Common myeloid progenitor, CD34-positive (primary cell): ENCODE measurements around the gene C9orf78.

Experiments
- CTCF ChIA-PET: fragments of 350-600 bp; sonication (Branson Sonifier 250); formaldehyde crosslinking; loops from one replicate; lab custom pipeline; 2021; ENCODE audit warnings: antibody characterized with exemption; lab: Charles Lee
- POLR2A ChIA-PET: fragments of 350-600 bp; sonication (Branson Sonifier 250); formaldehyde crosslinking; loops from one replicate; lab custom pipeline; 2021; ENCODE audit warnings: antibody characterized with exemption; lab: Charles Lee
- DNase-seq, 3 donors: peaks; one replicate each; pipeline versions ENCODE4 v3.0.0 to v3.0.0-alpha.2; 2013
- H3K27ac ChIP-seq, 2 experiments: 1 replicate in 1 of 2; 2 replicates in 1 of 2; pipeline ENCODE4 v1.7.0; 2013; ENCODE audit warnings: inconsistent platforms in 2 of 2, low read length in 2 of 2, mild to moderate bottlenecking in 2 of 2, low read depth in 1 of 2, moderate library complexity in 1 of 2; ENCODE audit not compliant: severe bottlenecking in 2 of 2, insufficient read depth in 1 of 2, poor library complexity in 1 of 2
- H3K27me3 ChIP-seq, 5 experiments: replicated peaks in 2 of 5; 1 replicate in 3 of 5; 2 replicates in 2 of 5; pipeline versions ENCODE4 v1.6.1 to v1.7.0; 2013; ENCODE audit warnings: low read length in 4 of 5, mild to moderate bottlenecking in 2 of 5, moderate library complexity in 2 of 5, inconsistent platforms in 1 of 5; ENCODE audit not compliant: insufficient read depth in 5 of 5, control insufficient read depth in 4 of 5
- H3K36me3 ChIP-seq, 4 experiments: 1 replicate in 2 of 4; 2 replicates in 2 of 4; pipeline versions ENCODE4 v1.6.1 to v1.7.0; 2013; ENCODE audit warnings: low read length in 3 of 4, control low read depth in 1 of 4, mild to moderate bottlenecking in 1 of 4; ENCODE audit not compliant: control insufficient read depth in 4 of 4, insufficient read depth in 4 of 4
- H3K4me1 ChIP-seq, 4 experiments: 1 replicate in 3 of 4; 2 replicates in 1 of 4; pipeline versions ENCODE4 v1.6.1 to v1.7.1; 2013; ENCODE audit warnings: low read length in 3 of 4, mild to moderate bottlenecking in 3 of 4, control low read depth in 1 of 4, inconsistent platforms in 1 of 4, moderate library complexity in 1 of 4; ENCODE audit not compliant: control insufficient read depth in 4 of 4, insufficient read depth in 4 of 4; ENCODE audit errors: control extremely low read depth in 1 of 4
- H3K4me3 ChIP-seq, 7 experiments: 1 replicate in 4 of 7; 2 replicates in 3 of 7; pipeline versions ENCODE4 v1.5.1 to v1.7.0; 2013; ENCODE audit warnings: mild to moderate bottlenecking in 7 of 7, low read length in 6 of 7, moderate library complexity in 6 of 7, inconsistent platforms in 2 of 7, low read depth in 2 of 7, control low read depth in 1 of 7; ENCODE audit not compliant: insufficient read depth in 4 of 7, control insufficient read depth in 1 of 7; ENCODE audit errors: extremely low read depth in 1 of 7
- H3K9me3 ChIP-seq, 5 experiments: 1 replicate in 4 of 5; 2 replicates in 1 of 5; pipeline versions ENCODE4 v1.6.1 to v1.7.1; 2013; ENCODE audit warnings: low read length in 4 of 5, mild to moderate bottlenecking in 2 of 5, inconsistent platforms in 1 of 5, low read depth in 1 of 5, moderate library complexity in 1 of 5; ENCODE audit not compliant: control insufficient read depth in 4 of 5, insufficient read depth in 2 of 5; ENCODE audit errors: control extremely low read depth in 1 of 5
- WGBS: methylation state at CpG from one replicate; pipeline ENCODE4 v1.1.5; 2013; ENCODE audit not compliant: insufficient coverage; 5-methylcytosine and 5-hydroxymethylcytosine counted together

The C9orf78 gene

GRCh38 chr9:129781131-129781530 is 53.9 kb downstream of the C9orf78 start:
- H3K27me3 ChIP-seq = peaks cover 0 to 5% (median 0%) of the 10 kb centered on the region in 5 experiments
- ChIA-PET POLR2A (no interaction called here), CTCF (interaction anchor here (1.1 to 8.5 kb wide), 13 partner anchors 9 to 649 kb away, joined by 3 to 155 read pairs (median 5); no protein-coding TSS in a partner anchor)
- WGBS = 97% methylated on average over 3 of the region's 8 CpGs
- no peak for DNase-seq
- no peak overlapping the region for H3K4me3 ChIP-seq
- no peak overlapping the region for H3K27ac ChIP-seq
- H3K4me1 ChIP-seq = peaks cover 7 to 23% (median 20%) of the 10 kb centered on the region in 4 experiments
- no peaks in the 10 kb centered on the region for H3K36me3 ChIP-seq
- H3K9me3 ChIP-seq = no peaks in the 10 kb centered on the region

- ChIA-PET POLR2A (no interaction called here), CTCF (interaction anchor here (1.2 to 8.5 kb wide), 2 partner anchors 39 to 648 kb away, joined by 4 to 155 read pairs; no protein-coding TSS in a partner anchor)
- H3K27ac ChIP-seq = no peak overlapping the region
- peaks cover 7 to 23% (median 20%) of the 10 kb centered on the region in 4 experiments for H3K4me1 ChIP-seq
- H3K9me3 ChIP-seq = no peaks in the 10 kb centered on the region
- H3K36me3 ChIP-seq = no peaks in the 10 kb centered on the region
- DNase-seq = no peak
- no peak overlapping the region for H3K4me3 ChIP-seq
- WGBS = 98% methylated on average over 5 of the region's 7 CpGs
- H3K27me3 ChIP-seq = peaks cover 0 to 5% (median 0%) of the 10 kb centered on the region in 5 experiments
These were observed 55.4 kb downstream of the C9orf78 start for GRCh38 chr9:129779560-129780190.

GRCh38 chr9:129778469-129778868 is 56.6 kb downstream of the C9orf78 start:
- CTCF ChIA-PET = interaction anchor here (1.1 to 3.8 kb wide), 4 partner anchors 18 to 52 kb away, joined by 3 to 28 read pairs (median 7); no protein-coding TSS in a partner anchor
- Histone ChIP-seq H3K27me3 (peaks cover 0 to 6% (median 0%) of the 10 kb centered on the region in 5 experiments), H3K4me1 (peaks cover 7 to 23% (median 20%) of the 10 kb centered on the region in 4 experiments), H3K36me3 (no peaks in the 10 kb centered on the region), H3K9me3 (no peaks in the 10 kb centered on the region), H3K4me3 (no peak overlapping the region), H3K27ac (no peak overlapping the region)
- POLR2A ChIA-PET = no interaction called here
- 100% methylated on average over 1 of the region's 3 CpGs for WGBS
- no peak for DNase-seq

GRCh38 chr9:129777769-129778130 is 57.3 kb downstream of the C9orf78 start:
- CTCF ChIA-PET = interaction anchor here (0.9 to 3.8 kb wide), 10 partner anchors 9 to 153 kb away, joined by 3 to 28 read pairs (median 4); partner anchors contain the start of gene NTMT1
- 58% methylated on average over 8 of the region's 11 CpGs for WGBS
- H3K27me3 ChIP-seq = peaks cover 0 to 8% (median 0%) of the 10 kb centered on the region in 5 experiments
- peaks cover 7 to 23% (median 20%) of the 10 kb centered on the region in 4 experiments for H3K4me1 ChIP-seq
- no peaks in the 10 kb centered on the region for H3K9me3 ChIP-seq
- H3K27ac ChIP-seq = no peak overlapping the region
- DNase-seq = no peak
- POLR2A ChIA-PET = interaction anchor here (2.1 kb wide), 1 partner anchor 40 kb away, joined by 8 read pairs; no protein-coding TSS in a partner anchor
- H3K36me3 ChIP-seq = no peaks in the 10 kb centered on the region
- H3K4me3 ChIP-seq = peak overlapping the region in 4 of 7 experiments; percentile 30 to 53 (median 33)
